ENCODE data around the gene ST3GAL4.

- TF ChIP-seq, protein P1, sequence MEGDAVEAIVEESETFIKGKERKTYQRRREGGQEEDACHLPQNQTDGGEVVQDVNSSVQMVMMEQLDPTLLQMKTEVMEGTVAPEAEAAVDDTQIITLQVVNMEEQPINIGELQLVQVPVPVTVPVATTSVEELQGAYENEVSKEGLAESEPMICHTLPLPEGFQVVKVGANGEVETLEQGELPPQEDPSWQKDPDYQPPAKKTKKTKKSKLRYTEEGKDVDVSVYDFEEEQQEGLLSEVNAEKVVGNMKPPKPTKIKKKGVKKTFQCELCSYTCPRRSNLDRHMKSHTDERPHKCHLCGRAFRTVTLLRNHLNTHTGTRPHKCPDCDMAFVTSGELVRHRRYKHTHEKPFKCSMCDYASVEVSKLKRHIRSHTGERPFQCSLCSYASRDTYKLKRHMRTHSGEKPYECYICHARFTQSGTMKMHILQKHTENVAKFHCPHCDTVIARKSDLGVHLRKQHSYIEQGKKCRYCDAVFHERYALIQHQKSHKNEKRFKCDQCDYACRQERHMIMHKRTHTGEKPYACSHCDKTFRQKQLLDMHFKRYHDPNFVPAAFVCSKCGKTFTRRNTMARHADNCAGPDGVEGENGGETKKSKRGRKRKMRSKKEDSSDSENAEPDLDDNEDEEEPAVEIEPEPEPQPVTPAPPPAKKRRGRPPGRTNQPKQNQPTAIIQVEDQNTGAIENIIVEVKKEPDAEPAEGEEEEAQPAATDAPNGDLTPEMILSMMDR (conservative IDR thresholded peaks at IDR 0.05) = no peak
- TF ChIP-seq EZH2 (IDR thresholded peaks at IDR 0.05; ENCODE audit: low read depth) = no peak
Observed at GRCh38 chr11:126450806-126451205, 95.3 kb downstream of the ST3GAL4 start.

Measured in PC-9 (cell line).